H9 (cell line): Measurements from ENCODE around the gene ITGB6. TPM values are rescaled to one million over a fixed set of nuclear protein-coding genes. Genes with fewer than 3 reads are reported as not detected.

Experiments used
- DNase-seq: peaks from one replicate; pipeline ENCODE4 v3.0.0-alpha.2; 2017
- H2AFZ ChIP-seq: one replicate; pipeline ENCODE4 v1.6.1; 2013; ENCODE audit warnings: mild to moderate bottlenecking, low read length, control low read depth, moderate library complexity
- H2AK5ac ChIP-seq: 2 replicates; pipeline ENCODE4 v1.6.1; 2013; ENCODE audit warnings: low read length, control low read depth, mixed read lengths; ENCODE audit not compliant: insufficient read length
- H2BK120ac ChIP-seq: one replicate; pipeline ENCODE4 v1.6.1; 2013; ENCODE audit warnings: low read depth, mild to moderate bottlenecking, low read length, control low read depth, inconsistent platforms; ENCODE audit not compliant: poor library complexity, severe bottlenecking
- H2BK12ac ChIP-seq: 2 replicates; pipeline ENCODE4 v1.6.1; 2013; ENCODE audit warnings: low read length, control low read depth, mixed read lengths, low read depth; ENCODE audit not compliant: insufficient read length
- H2BK15ac ChIP-seq: 2 replicates; pipeline ENCODE4 v1.6.1; 2013; ENCODE audit warnings: low read depth, low read length, control low read depth
- H2BK20ac ChIP-seq: one replicate; pipeline ENCODE4 v1.6.1; 2013; ENCODE audit warnings: low read depth, mild to moderate bottlenecking, low read length, control low read depth, inconsistent platforms; ENCODE audit not compliant: poor library complexity, severe bottlenecking
- H2BK5ac ChIP-seq: 2 replicates; pipeline ENCODE4 v1.6.1; 2013; ENCODE audit warnings: low read length, control low read depth, mixed read lengths; ENCODE audit not compliant: insufficient read length
- H3K14ac ChIP-seq: 2 replicates; pipeline ENCODE4 v1.6.1; 2013; ENCODE audit warnings: low read length, control low read depth; ENCODE audit not compliant: insufficient read depth
- H3K18ac ChIP-seq: 2 replicates; pipeline ENCODE4 v1.6.1; 2013; ENCODE audit warnings: low read depth, mild to moderate bottlenecking, mixed read lengths, low read length, control low read depth; ENCODE audit not compliant: insufficient read length
- H3K23ac ChIP-seq: 2 replicates; pipeline ENCODE4 v1.6.1; 2013; ENCODE audit warnings: low read length, control low read depth, mixed read lengths, low read depth; ENCODE audit not compliant: insufficient read length
- H3K23me2 ChIP-seq: 2 replicates; pipeline ENCODE4 v1.6.1; 2013; ENCODE audit warnings: low read depth, mild to moderate bottlenecking, mixed read lengths, low read length, control low read depth; ENCODE audit not compliant: insufficient read length, poor library complexity, severe bottlenecking
- H3K27ac ChIP-seq: 2 replicates; pipeline ENCODE4 v1.5.1; 2013; ENCODE audit warnings: low read length, control low read depth, mixed read lengths, low read depth; ENCODE audit not compliant: insufficient read length
- H3K27me3 ChIP-seq: 2 replicates; pipeline ENCODE4 v1.6.1; 2013; ENCODE audit warnings: low read length, control low read depth, inconsistent platforms; ENCODE audit not compliant: insufficient read depth
- H3K4ac ChIP-seq: 2 replicates; pipeline ENCODE4 v1.6.1; 2013; ENCODE audit warnings: low read depth, mild to moderate bottlenecking, control low read depth, inconsistent platforms, low read length, moderate library complexity
- H3K4me1 ChIP-seq: 2 replicates; pipeline ENCODE4 v1.6.1; 2013; ENCODE audit warnings: low read length, control low read depth, inconsistent platforms; ENCODE audit not compliant: insufficient read depth
- H3K4me2 ChIP-seq: 2 replicates; pipeline ENCODE4 v1.6.1; 2013; ENCODE audit warnings: low read length, control low read depth, mixed read lengths; ENCODE audit not compliant: insufficient read length, insufficient read depth
- H3K56ac ChIP-seq: 2 replicates; pipeline ENCODE4 v1.6.1; 2013; ENCODE audit warnings: low read depth, mild to moderate bottlenecking, mixed read lengths, low read length, control low read depth; ENCODE audit not compliant: insufficient read length
- H3K79me1 ChIP-seq: 2 replicates; pipeline ENCODE4 v1.6.1; 2013; ENCODE audit warnings: low read depth, mild to moderate bottlenecking, moderate library complexity, low read length, control low read depth, inconsistent platforms; ENCODE audit not compliant: insufficient read depth, poor library complexity, severe bottlenecking
- H3K79me2 ChIP-seq: 2 replicates; pipeline ENCODE4 v1.6.1; 2013; ENCODE audit warnings: low read length, control low read depth, inconsistent platforms; ENCODE audit not compliant: insufficient read depth
- H3K9ac ChIP-seq: 2 replicates; pipeline ENCODE4 v1.6.1; 2013; ENCODE audit warnings: low read length, control low read depth, mixed read lengths; ENCODE audit not compliant: insufficient read length; ENCODE audit errors: extremely low read depth
- H3K9me3 ChIP-seq: one replicate; pipeline ENCODE4 v1.6.1; 2013; ENCODE audit warnings: low read depth, low read length, inconsistent platforms; ENCODE audit not compliant: control insufficient read depth
- H3T11ph ChIP-seq: one replicate; pipeline ENCODE4 v1.6.1; 2013; ENCODE audit warnings: mild to moderate bottlenecking, low read length, control low read depth, inconsistent platforms
- H4K20me1 ChIP-seq: one replicate; pipeline ENCODE4 v1.6.1; 2013; ENCODE audit not compliant: control insufficient read depth, insufficient read length, insufficient read depth
- H4K5ac ChIP-seq: 2 replicates; pipeline ENCODE4 v1.6.1; 2013; ENCODE audit warnings: low read depth, mild to moderate bottlenecking, mixed read lengths, low read length, control low read depth; ENCODE audit not compliant: insufficient read length
- H4K8ac ChIP-seq: replicated peaks from 2 replicates; pipeline ENCODE4 v1.6.1; 2013; ENCODE audit warnings: low read length, control low read depth, mixed read lengths, low read depth; ENCODE audit not compliant: insufficient read length
- H4K91ac ChIP-seq: 2 replicates; pipeline ENCODE4 v1.6.1; 2013; ENCODE audit warnings: low read depth, mild to moderate bottlenecking, moderate library complexity, mixed read lengths, low read length, control low read depth; ENCODE audit not compliant: insufficient read length
- H3K27ac Mint-ChIP-seq, 3 experiments: 2 replicates in 2 of 3; 3 replicates in 1 of 3; pipeline ENCODE4 v1.8.0; 2020 to 2021; ENCODE audit warnings: mixed read lengths in 3 of 3, mild to moderate bottlenecking in 1 of 3, moderate library complexity in 1 of 3
- H3K27me3 Mint-ChIP-seq: 2 replicates; pipeline ENCODE4 v1.8.0; 2021; ENCODE audit warnings: low read depth, mild to moderate bottlenecking, moderate library complexity, mixed read lengths
- H3K36me3 Mint-ChIP-seq, 3 experiments: 2 replicates in 2 of 3; 3 replicates in 1 of 3; pipeline ENCODE4 v1.8.0; 2020 to 2021; ENCODE audit warnings: low read depth in 3 of 3, mixed read lengths in 3 of 3; ENCODE audit not compliant: insufficient read depth in 1 of 3
- H3K4me1 Mint-ChIP-seq, 2 experiments: 2 replicates each; pipeline ENCODE4 v1.8.0; 2020; ENCODE audit warnings: mixed read lengths in 2 of 2
- H3K4me3 Mint-ChIP-seq, 2 experiments: 2 replicates in 1 of 2; 3 replicates in 1 of 2; pipeline ENCODE4 v1.8.0; 2020 to 2021; ENCODE audit warnings: mild to moderate bottlenecking in 2 of 2, mixed read lengths in 2 of 2, moderate library complexity in 1 of 2
- H3K9me3 Mint-ChIP-seq, 2 experiments: 2 replicates in 1 of 2; 3 replicates in 1 of 2; pipeline ENCODE4 v1.8.0; 2020; ENCODE audit warnings: mild to moderate bottlenecking in 2 of 2, mixed read lengths in 2 of 2, moderate library complexity in 1 of 2
- CTCF ChIP-seq: fragments of 200-600 bp; sonication (generic); conservative IDR thresholded peaks from 3 replicates; pipeline ENCODE4 v1.8.0; 2021; ENCODE audit warnings: antibody characterized with exemption, mild to moderate bottlenecking
- WGBS: extraction: QIAGEN DNeasy Blood & Tissue Kit; methylation state at CpG from one replicate; pipeline ENCODE4 v1.1.7; 2013; ENCODE audit warnings: missing lambda C conversion rate, low lambda C conversion rate, mixed read lengths; ENCODE audit not compliant: insufficient read length; ENCODE audit errors: extremely low coverage; 5-methylcytosine and 5-hydroxymethylcytosine counted together
- total RNA-seq: library from RNA; stranded (reverse); gene quantifications from 2 replicates; pipeline ENCODE4 v1.2.1, GENCODE V29; 2021

The ITGB6 gene
- total RNA-seq, 1 experiment from 2014 or later, result not detected

GRCh38 chr2:160075171-160075570 is 124.9 kb downstream of the ITGB6 start:
- Histone ChIP-seq H3K4me1 (no peaks in the 10 kb centered on the region), H3K79me1 (no peaks in the 10 kb centered on the region), H3T11ph (no peak overlapping the region), H3K18ac (no peak overlapping the region), H3K9me3 (no peaks in the 10 kb centered on the region), H3K14ac (no peak overlapping the region), H2BK12ac (no peak overlapping the region), H3K79me2 (no peaks in the 10 kb centered on the region), H2BK20ac (no peak overlapping the region), H3K9ac (no peak overlapping the region), H2AK5ac (no peak overlapping the region), H3K27me3 (no peaks in the 10 kb centered on the region), H2BK120ac (no peak overlapping the region), H3K27ac (no peak overlapping the region), H4K5ac (no peak overlapping the region), H3K56ac (no peak overlapping the region), H2AFZ (no peak overlapping the region), H2BK5ac (no peak overlapping the region), H3K23ac (no peak overlapping the region), H3K4ac (no peak overlapping the region), H3K23me2 (no peaks in the 10 kb centered on the region), H4K20me1 (no peaks in the 10 kb centered on the region), H3K4me2 (no peak overlapping the region), H4K8ac (no peak overlapping the region), H4K91ac (no peak overlapping the region), H2BK15ac (no peak overlapping the region)
- Mint-ChIP-seq H3K4me3 (no peak overlapping the region), H3K27me3 (no peaks in the 10 kb centered on the region), H3K4me1 (no peaks in the 10 kb centered on the region), H3K36me3 (peaks cover under 1 to 18% (median 6%) of the 10 kb centered on the region in 3 experiments; a peak in 4 of 7 replicates), H3K9me3 (peaks cover 21 to 28% of the 10 kb centered on the region in 2 experiments), H3K27ac (no peak overlapping the region)
- no peak for TF ChIP-seq CTCF
- no CpG with 5 or more reads among the region's 5 CpGs for WGBS
- DNase-seq, result no peak
